GM18505 (cell line): ENCODE results near the gene SP100.

Source experiments
- ATAC-seq: cut with Tn5 transposase; IDR thresholded peaks from one replicate; pipeline ENCODE4 v1.9.1; 2021; ENCODE audit not compliant: unreplicated experiment
- POLR2A ChIP-seq: IDR thresholded peaks from 4 replicates; pipeline ENCODE4 v1.6.1; 2011; ENCODE audit warnings: borderline replicate concordance; ENCODE audit not compliant: insufficient read depth, insufficient read length; ENCODE audit errors: extremely low read depth

Gene SP100

GRCh38 chr2:230564805-230565779, 149.1 kb downstream of the SP100 start:
- TF ChIP-seq POLR2A = peak; percentile 15
- no peak for ATAC-seq

GRCh38 chr2:230569298-230569697, 153.3 kb downstream of the SP100 start:
- TF ChIP-seq POLR2A = no peak
- ATAC-seq = no peak

- no peak for TF ChIP-seq POLR2A
- ATAC-seq = no peak
Measured at GRCh38 chr2:230570987-230571386, 155.0 kb downstream of the SP100 start.

GRCh38 chr2:230575642-230576324, 159.8 kb downstream of the SP100 start:
- no peak for ATAC-seq
- no peak for TF ChIP-seq POLR2A

GRCh38 chr2:230577114-230577513, 161.1 kb downstream of the SP100 start:
- TF ChIP-seq POLR2A = no peak

GRCh38 chr2:230578106-230578505, 162.1 kb downstream of the SP100 start:
- ATAC-seq = no peak

More at GRCh38 chr2:230577114-230577513, 161.1 kb downstream of the SP100 start:
- no peak for ATAC-seq

GRCh38 chr2:230582851-230583283, 166.9 kb downstream of the SP100 start:
- peak; percentile 54 for ATAC-seq
- peak; percentile 40 for TF ChIP-seq POLR2A

More at GRCh38 chr2:230578106-230578505, 162.1 kb downstream of the SP100 start:
- TF ChIP-seq POLR2A = no peak

GRCh38 chr2:230583581-230583980, 167.6 kb downstream of the SP100 start:
- no peak for ATAC-seq
- TF ChIP-seq POLR2A = no peak

- TF ChIP-seq POLR2A = no peak
- ATAC-seq = no peak
Measured at GRCh38 chr2:230586328-230586982, 170.5 kb downstream of the SP100 start.

- ATAC-seq = peak; percentile 4
- no peak for TF ChIP-seq POLR2A
Measured at GRCh38 chr2:230589025-230589424, 173.0 kb downstream of the SP100 start.

GRCh38 chr2:230589497-230590015, 173.6 kb downstream of the SP100 start:
- ATAC-seq = peak; percentile 94

GRCh38 chr2:230590333-230590732, 174.3 kb downstream of the SP100 start:
- TF ChIP-seq POLR2A = no peak
- ATAC-seq = no peak

More at GRCh38 chr2:230589497-230590015, 173.6 kb downstream of the SP100 start:
- peak; percentile 86 for TF ChIP-seq POLR2A

- no peak for ATAC-seq
- TF ChIP-seq POLR2A = no peak
Measured at GRCh38 chr2:230591850-230592249, 175.8 kb downstream of the SP100 start.
